Effector CD4-positive, alpha-beta T cell (primary cell): Measurements from ENCODE around the gene ZNF76.

Experiments used
- DNase-seq: peaks from one replicate; pipeline ENCODE4 v3.0.0-alpha.2; 2020

ZNF76 gene

DNA sequence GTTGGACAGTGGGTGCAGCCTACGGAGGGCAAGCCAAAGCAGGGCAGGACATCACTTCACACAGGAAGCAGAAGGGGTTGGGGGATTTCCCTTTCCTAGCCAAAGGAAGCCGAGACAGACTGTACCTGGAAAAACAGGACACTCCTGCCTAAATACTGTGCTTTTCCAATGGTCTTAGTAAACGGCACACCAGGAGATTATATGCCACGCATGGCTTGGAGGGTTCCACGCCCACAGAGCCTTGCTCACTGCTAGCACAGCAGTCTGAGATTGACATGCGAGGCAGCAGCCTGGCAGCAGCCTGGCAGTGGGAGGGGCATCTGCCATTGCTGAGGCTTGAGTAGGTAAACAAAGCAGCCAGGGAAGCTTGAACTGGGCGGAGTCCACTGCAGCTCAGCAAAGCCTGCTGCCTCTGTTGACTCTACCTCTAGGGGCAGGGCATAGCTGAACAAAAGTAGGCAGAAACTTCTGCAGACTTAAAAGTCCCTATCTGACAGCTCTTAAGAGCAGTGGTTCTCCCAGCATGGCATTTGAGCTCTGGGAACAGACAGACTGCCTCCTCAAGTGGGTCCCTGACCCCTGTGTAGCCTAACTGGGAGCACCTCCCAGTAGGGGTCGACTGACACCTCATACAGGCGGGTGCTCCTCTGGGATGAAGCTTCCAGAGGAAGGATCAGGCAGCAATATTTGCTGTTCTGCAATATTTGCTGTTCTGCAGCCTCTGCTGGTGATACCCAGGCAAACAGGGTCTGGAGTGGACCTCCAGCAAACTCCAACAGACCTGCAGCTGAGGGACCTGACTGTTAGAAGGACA lies 72.7 kb downstream of the ZNF76 start:
- DNase-seq, result peak; percentile 76

DNA sequence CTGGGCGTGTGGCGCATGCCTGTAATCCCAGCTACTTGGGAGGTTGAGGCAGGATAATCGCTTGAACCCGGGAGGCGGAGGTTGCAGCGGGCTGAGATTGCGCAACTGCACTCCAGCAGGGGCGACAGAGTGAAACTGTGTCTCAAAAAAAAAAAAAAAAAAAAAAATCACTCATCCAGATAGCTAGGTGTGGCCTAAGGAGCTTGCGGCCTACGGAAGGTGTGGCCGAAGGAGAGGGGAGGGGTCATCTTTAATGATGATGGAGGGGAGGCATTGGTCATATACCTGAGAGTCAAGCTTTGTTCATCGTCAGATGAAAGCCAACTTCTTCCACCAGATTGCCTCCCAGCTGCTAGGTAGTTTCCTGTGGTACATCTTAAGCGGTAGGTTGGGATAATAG lies 82.0 kb downstream of the ZNF76 start:
- no peak for DNase-seq

GRCh38 chr6:35342258-35343091 lies 82.9 kb downstream of the ZNF76 start, which contains the start of gene PPARD:
Gene PPARD (plus strand): TSS chr6:35342558. CDS start chr6:35411088, 68,530 bp downstream.
- DNase-seq, result peak; percentile 96

DNA sequence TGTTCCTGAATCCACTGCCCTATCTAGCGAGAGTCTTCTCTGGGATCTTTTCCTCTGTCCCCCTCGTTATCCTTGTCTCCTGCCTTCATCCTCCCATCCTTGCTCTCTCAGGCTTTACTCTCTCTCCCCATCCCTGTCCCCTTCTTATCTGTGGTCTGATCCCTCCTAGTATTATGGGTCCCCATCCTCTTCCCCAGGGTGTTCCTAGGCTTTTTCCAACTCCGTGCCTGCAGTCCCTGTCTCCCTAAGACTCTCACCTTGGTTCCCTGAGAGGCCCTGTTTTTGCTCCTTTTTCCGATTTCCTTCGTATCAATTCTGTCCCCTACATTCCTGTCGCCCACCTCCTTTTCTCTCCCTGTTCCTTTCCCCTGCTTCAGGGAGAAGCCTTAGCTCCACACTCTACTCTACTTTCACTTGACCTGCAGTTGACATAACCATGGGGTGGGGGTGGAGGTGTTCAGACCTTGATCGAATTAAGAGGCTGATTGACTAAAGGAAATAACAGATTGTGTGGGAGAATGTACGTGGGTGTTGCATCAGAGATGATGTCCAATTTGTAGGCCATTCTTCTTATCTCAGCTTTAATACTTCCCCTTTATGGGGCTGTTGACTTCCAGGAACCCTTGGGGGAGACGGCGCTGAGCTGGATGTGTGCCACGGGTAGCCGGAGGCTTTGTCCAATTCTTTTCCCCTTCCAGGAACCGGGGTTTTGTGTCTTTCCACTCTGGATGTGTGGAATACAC lies 83.7 kb downstream of the ZNF76 start:
- no peak for DNase-seq

GRCh38 chr6:35343835-35344550 lies 84.5 kb downstream of the ZNF76 start:
- no peak for DNase-seq
